LoVo (cell line): ENCODE measurements around the gene PIRT.

ENCODE experiments used
- DNase-seq: peaks from one replicate; pipeline ENCODE4 v3.0.0-alpha.2; 2016; ENCODE audit warnings: low spot score

PIRT gene

GRCh38 chr17:10789694-10790271 lies 48.1 kb downstream of the PIRT start:
- DNase-seq: no peak

- DNase-seq: no peak
These were observed 50.4 kb downstream of the PIRT start for GRCh38 chr17:10787306-10788045.

GRCh38 chr17:10785295-10785694 lies 52.6 kb downstream of the PIRT start:
- no peak for DNase-seq

- no peak for DNase-seq
These were observed 58.3 kb downstream of the PIRT start for GRCh38 chr17:10779609-10780008.

- DNase-seq: no peak
These were observed 60.0 kb downstream of the PIRT start for GRCh38 chr17:10777890-10778289.

- DNase-seq: no peak
These were observed 60.6 kb downstream of the PIRT start for GRCh38 chr17:10777131-10777807.

GRCh38 chr17:10776381-10776780 lies 61.5 kb downstream of the PIRT start:
- no peak for DNase-seq

GRCh38 chr17:10775740-10776356 lies 62.0 kb downstream of the PIRT start:
- DNase-seq: peak; percentile 43

- DNase-seq: no peak
These were observed 62.8 kb downstream of the PIRT start for GRCh38 chr17:10775058-10775457.

- no peak for DNase-seq
These were observed 64.5 kb downstream of the PIRT start for GRCh38 chr17:10773391-10773790.
